SU-DHL-6 (cell line): Measurements from ENCODE around the gene SMIM9.

Experiments used
- H2AFZ ChIP-seq: fragments of 200-600 bp; sonication (generic); 2 replicates; pipeline ENCODE4 v1.6.1; 2014; ENCODE audit warnings: low read depth, mild to moderate bottlenecking, moderate library complexity, mixed read lengths, antibody characterized with exemption, low read length; ENCODE audit not compliant: severe bottlenecking
- H3F3A ChIP-seq: fragments of 200-600 bp; shearing (Covaris generic); 2 replicates; pipeline ENCODE4 v1.6.0; 2016; ENCODE audit warnings: antibody characterized with exemption, mild to moderate bottlenecking; ENCODE audit not compliant: insufficient read depth
- H3K27ac ChIP-seq: fragments of 200-600 bp; sonication (generic); 2 replicates; pipeline ENCODE4 v1.5.1; 2016; ENCODE audit warnings: low read depth, mild to moderate bottlenecking, low read length, moderate library complexity, mixed read lengths
- H3K27me3 ChIP-seq: fragments of 200-600 bp; sonication (generic), shearing (Covaris generic); 2 replicates; pipeline ENCODE4 v1.6.0; 2014; ENCODE audit warnings: mild to moderate bottlenecking, low read length
- H3K36me3 ChIP-seq: fragments of 200-600 bp; sonication (generic); 2 replicates; pipeline ENCODE4 v1.6.1; 2014; ENCODE audit warnings: mild to moderate bottlenecking, low read length, mixed read lengths
- H3K4me2 ChIP-seq: fragments of 300-600, 200-600 bp; shearing (Covaris generic), sonication (generic); 2 replicates; pipeline ENCODE4 v1.6.0; 2014; ENCODE audit warnings: low read length, low read depth, mild to moderate bottlenecking; ENCODE audit not compliant: poor library complexity, severe bottlenecking
- H3K4me3 ChIP-seq: fragments of 200-600 bp; sonication (generic); 2 replicates; pipeline ENCODE4 v1.5.1; 2014; ENCODE audit warnings: antibody characterized with exemption, low read length, mild to moderate bottlenecking, mixed read lengths; ENCODE audit not compliant: insufficient read depth, poor library complexity, severe bottlenecking
- H3K79me2 ChIP-seq: fragments of 200-600 bp; sonication (generic); 2 replicates; pipeline ENCODE4 v1.6.1; 2014; ENCODE audit warnings: mild to moderate bottlenecking, low read length, moderate library complexity; ENCODE audit not compliant: insufficient read depth
- H3K9ac ChIP-seq: fragments of 200-600 bp; sonication (generic); 2 replicates; pipeline ENCODE4 v1.7.0; 2014; ENCODE audit warnings: mild to moderate bottlenecking, low read length
- H3K9me2 ChIP-seq: fragments of 200-600 bp; sonication (generic); replicated peaks from 2 replicates; pipeline ENCODE4 v1.6.1; 2014; ENCODE audit warnings: low read length; ENCODE audit not compliant: insufficient read depth
- H3K9me3 ChIP-seq: fragments of 200-600 bp; sonication (generic); 2 replicates; pipeline ENCODE4 v1.6.1; 2014; ENCODE audit warnings: low read length, mixed read lengths; ENCODE audit not compliant: insufficient read depth
- H4K20me1 ChIP-seq: fragments of 200-600 bp; sonication (generic); 2 replicates; pipeline ENCODE4 v1.6.1; 2014; ENCODE audit warnings: low read depth, mild to moderate bottlenecking, antibody characterized with exemption, low read length, moderate library complexity, mixed read lengths
- EZH2phosphoT487 ChIP-seq: fragments of 200-600 bp; sonication (generic), shearing (Covaris generic); conservative IDR thresholded peaks from 2 replicates; pipeline ENCODE4 v1.6.1; 2018; ENCODE audit warnings: mild to moderate bottlenecking, antibody characterized with exemption, low read length, moderate library complexity, mixed read lengths
- TF ChIP-seq, protein P1 (sequence below): fragments of 200-600 bp; sonication (generic); IDR thresholded peaks from one replicate; pipeline ENCODE4 v1.5.1; 2017; ENCODE audit warnings: antibody characterized with exemption, mild to moderate bottlenecking, low read length, moderate library complexity; ENCODE audit not compliant: insufficient read depth, poor library complexity, severe bottlenecking

The SMIM9 gene

GRCh38 chrX:154800478-154801210 lies 33.8 kb downstream of the SMIM9 start:
- H3K4me2 ChIP-seq: no peak overlapping the region
- no peaks in the 10 kb centered on the region for H3K9me2 ChIP-seq
- no peak overlapping the region for H2AFZ ChIP-seq
- H4K20me1 ChIP-seq: no peaks in the 10 kb centered on the region
- no peaks in the 10 kb centered on the region for H3F3A ChIP-seq
- no peak overlapping the region for H3K4me3 ChIP-seq
- H3K27ac ChIP-seq: no peak overlapping the region
- no peaks in the 10 kb centered on the region for H3K9me3 ChIP-seq
- no peak for TF ChIP-seq EZH2phosphoT487
- TF ChIP-seq, protein P1, sequence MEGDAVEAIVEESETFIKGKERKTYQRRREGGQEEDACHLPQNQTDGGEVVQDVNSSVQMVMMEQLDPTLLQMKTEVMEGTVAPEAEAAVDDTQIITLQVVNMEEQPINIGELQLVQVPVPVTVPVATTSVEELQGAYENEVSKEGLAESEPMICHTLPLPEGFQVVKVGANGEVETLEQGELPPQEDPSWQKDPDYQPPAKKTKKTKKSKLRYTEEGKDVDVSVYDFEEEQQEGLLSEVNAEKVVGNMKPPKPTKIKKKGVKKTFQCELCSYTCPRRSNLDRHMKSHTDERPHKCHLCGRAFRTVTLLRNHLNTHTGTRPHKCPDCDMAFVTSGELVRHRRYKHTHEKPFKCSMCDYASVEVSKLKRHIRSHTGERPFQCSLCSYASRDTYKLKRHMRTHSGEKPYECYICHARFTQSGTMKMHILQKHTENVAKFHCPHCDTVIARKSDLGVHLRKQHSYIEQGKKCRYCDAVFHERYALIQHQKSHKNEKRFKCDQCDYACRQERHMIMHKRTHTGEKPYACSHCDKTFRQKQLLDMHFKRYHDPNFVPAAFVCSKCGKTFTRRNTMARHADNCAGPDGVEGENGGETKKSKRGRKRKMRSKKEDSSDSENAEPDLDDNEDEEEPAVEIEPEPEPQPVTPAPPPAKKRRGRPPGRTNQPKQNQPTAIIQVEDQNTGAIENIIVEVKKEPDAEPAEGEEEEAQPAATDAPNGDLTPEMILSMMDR: no peak
- no peaks in the 10 kb centered on the region for H3K79me2 ChIP-seq
- H3K9ac ChIP-seq: no peak overlapping the region
- H3K27me3 ChIP-seq: no peaks in the 10 kb centered on the region
- no peaks in the 10 kb centered on the region for H3K36me3 ChIP-seq

DNA sequence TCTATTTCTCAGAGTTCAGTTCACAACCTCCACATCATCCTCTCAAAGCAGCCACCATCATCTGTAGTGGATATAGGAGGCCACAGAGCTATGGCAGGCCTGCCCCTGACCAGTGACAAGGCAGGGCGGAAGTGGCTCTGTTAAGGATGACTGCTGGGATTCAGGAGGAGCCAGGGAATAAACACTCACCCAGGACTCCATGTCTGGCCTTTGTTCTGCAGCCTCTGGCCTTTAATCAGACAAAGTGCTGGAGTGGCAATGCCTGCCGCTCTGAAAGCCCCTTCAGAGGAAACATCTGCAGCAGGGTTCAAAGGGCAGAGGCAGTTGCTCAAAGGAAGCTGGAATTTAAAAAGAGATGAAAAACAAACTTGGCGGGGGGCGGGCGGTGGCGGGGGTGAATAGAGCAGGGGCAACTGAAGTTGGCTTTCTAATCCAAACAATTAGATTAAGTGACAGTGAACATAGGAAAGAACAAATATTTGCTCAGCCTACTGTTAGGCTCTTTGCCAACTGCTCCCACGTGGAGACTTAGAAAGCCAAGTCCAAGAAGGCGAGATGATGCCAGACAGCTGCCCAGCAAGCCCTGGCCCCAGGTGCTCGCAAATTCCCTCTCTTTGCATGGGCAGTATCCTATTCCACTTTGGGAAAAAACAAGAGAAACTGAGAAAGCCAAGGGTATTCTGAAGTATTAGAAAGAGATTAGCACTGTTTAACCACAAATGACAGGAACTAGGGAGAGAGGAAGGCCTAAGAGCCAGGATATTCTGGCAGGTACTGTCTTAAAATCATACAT lies 34.7 kb downstream of the SMIM9 start:
- Histone ChIP-seq H3K27me3 (no peaks in the 10 kb centered on the region), H3K27ac (no peak overlapping the region), H3K9me3 (no peaks in the 10 kb centered on the region), H4K20me1 (no peaks in the 10 kb centered on the region), H3K9ac (no peak overlapping the region), H3K36me3 (no peaks in the 10 kb centered on the region), H3K9me2 (no peaks in the 10 kb centered on the region), H3F3A (no peaks in the 10 kb centered on the region), H2AFZ (no peak overlapping the region), H3K4me2 (no peak overlapping the region), H3K79me2 (no peaks in the 10 kb centered on the region), H3K4me3 (no peak overlapping the region)
- no peak for TF ChIP-seq EZH2phosphoT487
- TF ChIP-seq, protein P1: no peak

DNA sequence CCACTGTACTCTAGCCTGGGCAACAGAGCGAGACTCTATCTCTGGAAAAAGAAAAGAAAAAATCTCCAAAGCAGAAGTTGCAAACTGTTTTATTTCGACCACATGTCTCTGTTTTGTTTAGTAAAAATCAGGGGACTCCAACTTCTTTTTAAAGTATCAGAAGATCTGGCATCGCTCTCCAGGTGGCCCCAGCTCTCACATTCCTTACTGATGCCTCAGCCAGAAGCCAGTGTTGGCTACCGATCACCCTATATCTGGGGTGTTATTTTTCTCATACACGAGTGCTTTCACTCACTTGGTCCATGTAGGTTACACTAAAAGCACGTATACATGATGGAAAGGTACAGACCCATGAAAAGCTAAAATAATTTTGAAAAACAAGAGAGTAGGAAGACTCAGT lies 37.5 kb downstream of the SMIM9 start:
- no peak overlapping the region for H3K9ac ChIP-seq
- TF ChIP-seq, protein P1: no peak
- TF ChIP-seq EZH2phosphoT487: no peak
- no peaks in the 10 kb centered on the region for H3K79me2 ChIP-seq
- H3K27ac ChIP-seq: no peak overlapping the region
- no peaks in the 10 kb centered on the region for H4K20me1 ChIP-seq
- H3K36me3 ChIP-seq: no peaks in the 10 kb centered on the region
- H3F3A ChIP-seq: no peaks in the 10 kb centered on the region
- no peaks in the 10 kb centered on the region for H3K9me2 ChIP-seq
- no peaks in the 10 kb centered on the region for H3K9me3 ChIP-seq
- no peak overlapping the region for H3K4me2 ChIP-seq
- no peaks in the 10 kb centered on the region for H3K27me3 ChIP-seq
- no peak overlapping the region for H3K4me3 ChIP-seq
- H2AFZ ChIP-seq: no peak overlapping the region
